ENCODE results near the gene CAPN12. TPM values are rescaled to one million over a fixed set of nuclear protein-coding genes. Genes with fewer than 3 reads are reported as not detected.

The CAPN12 gene
- polyA plus RNA-seq, 1 donor (not counting 4 experiments of a cell fraction or from before 2014, with no cell fraction given), result 5.6 TPM

DNA sequence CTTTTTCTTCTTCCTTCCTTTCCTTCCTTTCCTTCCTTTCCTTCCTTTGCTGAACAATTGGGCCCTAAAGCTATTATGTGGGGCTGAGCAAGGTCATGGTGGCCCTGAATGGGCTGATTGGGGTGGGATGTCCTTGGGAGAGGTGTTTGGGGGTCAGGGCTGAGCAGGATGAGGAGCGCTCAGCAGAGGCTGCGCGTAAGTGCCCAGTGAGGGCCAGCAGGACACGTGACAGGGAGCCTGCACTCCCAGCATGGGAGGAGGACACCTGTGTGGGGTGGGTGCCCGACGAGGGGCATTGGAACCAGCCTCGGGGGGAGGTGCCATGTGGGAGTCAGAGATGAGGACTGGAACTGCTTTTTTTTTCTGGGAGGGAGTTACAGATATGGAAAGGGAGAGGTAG lies 34.5 kb upstream of the CAPN12 start:
- dilution Hi-C loops (cut with MboI; ENCODE audit: extremely low pct_ligation_motif_present, low sequenced_read_pairs), result no loop called here
- Histone ChIP-seq H3K36me3 (ENCODE audit: control insufficient read depth in 2 of 2, extremely low read depth in 1 of 2, insufficient read depth in 2 of 2, low read length in 2 of 2) (no peaks in the 10 kb centered on the region), H2AFZ (ENCODE audit: control insufficient read depth, low read length) (no peak overlapping the region), H3K27me3 (ENCODE audit: control insufficient read depth, extremely low read depth, insufficient read depth, low read length) (no peaks in the 10 kb centered on the region), H4K20me1 (ENCODE audit: control insufficient read depth, extremely low read depth, insufficient read depth, low read length) (no peaks in the 10 kb centered on the region), H3K79me2 (ENCODE audit: control insufficient read depth, insufficient read depth, low read length) (no peaks in the 10 kb centered on the region), H3K4me1 (ENCODE audit: control insufficient read depth, extremely low read depth, insufficient read depth, low read length) (peaks cover 15% of the 10 kb centered on the region), H3K4me2 (ENCODE audit: control insufficient read depth, extremely low read depth, insufficient read depth, low read depth, low read length) (no peak overlapping the region), H3K27ac (ENCODE audit: control insufficient read depth, insufficient read depth, low read length) (no peak overlapping the region), H3K9me1 (ENCODE audit: control insufficient read depth, extremely low read depth, insufficient read depth, low read length) (no peaks in the 10 kb centered on the region), H3K4me3 (ENCODE audit: control insufficient read depth in 2 of 3, extremely low read depth in 1 of 3, insufficient read depth in 2 of 3, low read depth in 1 of 3, low read length in 3 of 3) (no peak overlapping the region), H3K9me3 (ENCODE audit: control insufficient read depth, low read depth, low read length) (no peaks in the 10 kb centered on the region), H3K9ac (ENCODE audit: control insufficient read depth, extremely low read depth, insufficient read depth, low read length) (no peak overlapping the region)
- no peak for DNase-seq (ENCODE audit: low read depth, low spot score)
- TF ChIP-seq EZH2 (IDR thresholded peaks at IDR 0.05; ENCODE audit: low read length), result no peak
- TF ChIP-seq, protein P1, sequence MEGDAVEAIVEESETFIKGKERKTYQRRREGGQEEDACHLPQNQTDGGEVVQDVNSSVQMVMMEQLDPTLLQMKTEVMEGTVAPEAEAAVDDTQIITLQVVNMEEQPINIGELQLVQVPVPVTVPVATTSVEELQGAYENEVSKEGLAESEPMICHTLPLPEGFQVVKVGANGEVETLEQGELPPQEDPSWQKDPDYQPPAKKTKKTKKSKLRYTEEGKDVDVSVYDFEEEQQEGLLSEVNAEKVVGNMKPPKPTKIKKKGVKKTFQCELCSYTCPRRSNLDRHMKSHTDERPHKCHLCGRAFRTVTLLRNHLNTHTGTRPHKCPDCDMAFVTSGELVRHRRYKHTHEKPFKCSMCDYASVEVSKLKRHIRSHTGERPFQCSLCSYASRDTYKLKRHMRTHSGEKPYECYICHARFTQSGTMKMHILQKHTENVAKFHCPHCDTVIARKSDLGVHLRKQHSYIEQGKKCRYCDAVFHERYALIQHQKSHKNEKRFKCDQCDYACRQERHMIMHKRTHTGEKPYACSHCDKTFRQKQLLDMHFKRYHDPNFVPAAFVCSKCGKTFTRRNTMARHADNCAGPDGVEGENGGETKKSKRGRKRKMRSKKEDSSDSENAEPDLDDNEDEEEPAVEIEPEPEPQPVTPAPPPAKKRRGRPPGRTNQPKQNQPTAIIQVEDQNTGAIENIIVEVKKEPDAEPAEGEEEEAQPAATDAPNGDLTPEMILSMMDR (optimal IDR thresholded peaks at IDR 0.05 in 1 of 3, IDR thresholded peaks at IDR 0.05 in 1 of 3, conservative IDR thresholded peaks at IDR 0.05 in 1 of 3; ENCODE audit: extremely low read depth in 1 of 3, insufficient read depth in 2 of 3, low read length in 3 of 3), result no peak
- no peak for FAIRE-seq

DNA sequence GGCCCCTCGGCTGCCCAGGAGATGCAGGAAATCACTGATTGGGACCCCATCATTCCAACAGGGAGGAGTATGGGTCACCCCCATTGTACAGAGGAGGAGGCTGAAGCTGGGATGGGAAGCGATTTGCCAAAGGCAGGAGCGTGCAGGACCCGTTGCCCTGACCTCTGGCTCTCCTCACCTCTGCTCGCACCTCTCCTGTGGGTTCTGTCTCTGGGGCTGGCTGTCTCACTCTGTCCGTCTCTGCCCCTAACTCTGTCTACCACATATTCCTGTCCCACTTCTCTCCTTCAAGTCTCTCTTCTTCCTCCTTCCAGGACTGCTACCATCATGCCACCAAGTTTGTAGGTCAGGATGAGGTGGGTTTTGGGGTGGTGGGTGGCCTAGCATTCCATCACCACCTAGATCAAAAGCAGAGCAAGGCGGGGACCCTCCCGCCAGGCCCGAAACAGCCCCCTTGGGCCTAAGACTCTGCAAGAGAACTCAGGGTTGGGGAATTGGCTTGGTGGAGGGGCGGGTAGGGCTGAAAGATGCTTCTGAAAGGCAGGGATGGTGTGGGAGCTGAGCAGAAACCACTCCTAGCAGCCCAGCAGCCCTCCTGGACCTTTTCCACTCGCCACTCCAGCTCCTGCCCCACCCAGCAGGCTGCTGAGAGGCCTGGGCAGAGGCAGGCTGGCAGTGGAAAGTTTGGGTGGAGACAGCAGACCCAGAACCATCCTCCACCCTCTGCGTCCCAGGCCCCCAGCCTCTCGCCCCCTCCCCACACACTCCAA lies 30.1 kb upstream of the CAPN12 start:
- Histone ChIP-seq H3K9ac (ENCODE audit: control insufficient read depth, extremely low read depth, insufficient read depth, low read length) (no peak overlapping the region), H4K20me1 (ENCODE audit: control insufficient read depth, extremely low read depth, insufficient read depth, low read length) (no peaks in the 10 kb centered on the region), H2AFZ (ENCODE audit: control insufficient read depth, low read length) (no peak overlapping the region), H3K9me1 (ENCODE audit: control insufficient read depth, extremely low read depth, insufficient read depth, low read length) (no peaks in the 10 kb centered on the region), H3K9me3 (ENCODE audit: control insufficient read depth, low read depth, low read length) (no peaks in the 10 kb centered on the region), H3K4me3 (ENCODE audit: control insufficient read depth in 2 of 3, extremely low read depth in 1 of 3, insufficient read depth in 2 of 3, low read depth in 1 of 3, low read length in 3 of 3) (no peak overlapping the region), H3K27ac (ENCODE audit: control insufficient read depth, insufficient read depth, low read length) (peak overlapping the region; percentile 67), H3K79me2 (ENCODE audit: control insufficient read depth, insufficient read depth, low read length) (no peaks in the 10 kb centered on the region), H3K4me1 (ENCODE audit: control insufficient read depth, extremely low read depth, insufficient read depth, low read length) (peaks cover 20% of the 10 kb centered on the region), H3K27me3 (ENCODE audit: control insufficient read depth, extremely low read depth, insufficient read depth, low read length) (no peaks in the 10 kb centered on the region), H3K4me2 (ENCODE audit: control insufficient read depth, extremely low read depth, insufficient read depth, low read depth, low read length) (no peak overlapping the region), H3K36me3 (ENCODE audit: control insufficient read depth in 2 of 2, extremely low read depth in 1 of 2, insufficient read depth in 2 of 2, low read length in 2 of 2) (no peaks in the 10 kb centered on the region)
- TF ChIP-seq, protein P1 (optimal IDR thresholded peaks at IDR 0.05 in 1 of 3, IDR thresholded peaks at IDR 0.05 in 1 of 3, conservative IDR thresholded peaks at IDR 0.05 in 1 of 3; ENCODE audit: extremely low read depth in 1 of 3, insufficient read depth in 2 of 3, low read length in 3 of 3), result no peak
- no peak for TF ChIP-seq EZH2 (IDR thresholded peaks at IDR 0.05; ENCODE audit: low read length)
- dilution Hi-C loops (cut with MboI; ENCODE audit: extremely low pct_ligation_motif_present, low sequenced_read_pairs), result no loop called here
- FAIRE-seq (no peak), DNase-seq (ENCODE audit: low read depth, low spot score) (no peak)
